ENCODE data around the gene GARRE1.

DNA sequence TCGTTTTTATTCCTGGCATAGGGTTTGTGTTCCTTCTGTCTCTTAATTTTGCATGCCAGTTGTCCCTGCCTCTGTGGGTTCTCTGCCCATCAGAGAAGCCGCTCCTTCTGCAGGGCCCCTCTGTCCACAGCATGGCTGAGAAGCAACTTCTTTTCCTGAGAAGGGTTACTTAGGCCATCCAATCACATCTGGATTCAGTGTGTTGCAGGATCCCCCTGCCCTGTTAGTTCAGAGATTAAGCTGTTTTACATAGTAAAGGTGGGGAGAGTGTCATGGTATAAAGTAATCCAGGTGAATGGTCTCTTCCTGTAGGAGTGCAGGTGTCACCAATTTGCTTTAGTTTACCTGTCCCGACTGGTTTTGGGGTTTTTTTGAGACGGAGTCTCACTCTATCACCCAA, 22.9 kb upstream of the GARRE1 start:
- TF ChIP-seq CTCF (IDR thresholded peaks at IDR 0.05): no peak
- no peak for TF ChIP-seq POLR2A (IDR thresholded peaks at IDR 0.05)

Measured in heart left ventricle (tissue), 13 donors.